Vagina (tissue), 2 donors: ENCODE data around the gene EIF4E1B. TPM values are rescaled to one million over a fixed set of nuclear protein-coding genes. Genes with fewer than 3 reads are reported as not detected.

Experiments used
- DNase-seq, 2 donors: peaks; one replicate each; pipeline ENCODE4 v3.0.0-alpha.2; 2017; ENCODE audit errors: extremely low spot score in 2 of 2
- H3K27ac ChIP-seq: fragments of 200-600 bp; sonication (generic); one replicate; pipeline ENCODE4 v1.5.1; 2019
- H3K27me3 ChIP-seq: fragments of 200-600 bp; sonication (generic); one replicate; pipeline ENCODE4 v1.5.1; 2019
- H3K36me3 ChIP-seq, 2 donors: fragments of 200-600 bp; sonication (generic); one replicate each; pipeline ENCODE4 v1.5.1; 2017 to 2019
- H3K4me1 ChIP-seq: fragments of 200-600 bp; sonication (generic); one replicate; pipeline ENCODE4 v1.5.1; 2019
- H3K4me3 ChIP-seq, 2 donors: fragments of 200-600 bp; sonication (generic); 1 replicate in 1 of 2; 2 replicates in 1 of 2; pipeline ENCODE4 v1.5.1; 2016 to 2019
- H3K9me3 ChIP-seq: fragments of 200-600 bp; sonication (generic); one replicate; pipeline ENCODE4 v1.5.1; 2019
- POLR2A ChIP-seq, 2 donors: fragments of 450-650 bp; IDR thresholded peaks; one replicate each; pipeline ENCODE4 v1.6.1; 2017; ENCODE audit warnings: antibody characterized with exemption in 2 of 2, mild to moderate bottlenecking in 2 of 2, moderate library complexity in 2 of 2
- POLR2AphosphoS5 ChIP-seq, 2 donors: sonication (generic); formaldehyde crosslinking; IDR thresholded peaks; one replicate each; pipeline ENCODE4 v1.9.0; 2017; ENCODE audit warnings: antibody characterized with exemption in 2 of 2, mild to moderate bottlenecking in 2 of 2, low read depth in 1 of 2; ENCODE audit not compliant: insufficient read depth in 1 of 2
- intact Hi-C: fragments of 100-400 bp; cut with DNase I; formaldehyde crosslinking; loops from one replicate; pipeline ENCODE4 v1.15.1; 2023
- total RNA-seq: library from RNA; depleted of rRNA; stranded (reverse); fragments of >200 nt; gene quantifications from one replicate; pipeline ENCODE4 v1.2.3, GENCODE V29; 2016
- TF ChIP-seq, protein P1 (sequence below), 3 experiments: fragments of 450-650 bp in 2 of 3; fragments of 200-600 bp in 1 of 3; sonication (generic) in 1 of 3; IDR thresholded peaks; one replicate each; pipeline ENCODE4 v1.5.1; 2017 to 2019; ENCODE audit warnings: antibody characterized with exemption in 3 of 3, mild to moderate bottlenecking in 2 of 3, moderate library complexity in 2 of 3

EIF4E1B gene
- total RNA-seq, 1 donor from 2014 or later = not detected

DNA sequence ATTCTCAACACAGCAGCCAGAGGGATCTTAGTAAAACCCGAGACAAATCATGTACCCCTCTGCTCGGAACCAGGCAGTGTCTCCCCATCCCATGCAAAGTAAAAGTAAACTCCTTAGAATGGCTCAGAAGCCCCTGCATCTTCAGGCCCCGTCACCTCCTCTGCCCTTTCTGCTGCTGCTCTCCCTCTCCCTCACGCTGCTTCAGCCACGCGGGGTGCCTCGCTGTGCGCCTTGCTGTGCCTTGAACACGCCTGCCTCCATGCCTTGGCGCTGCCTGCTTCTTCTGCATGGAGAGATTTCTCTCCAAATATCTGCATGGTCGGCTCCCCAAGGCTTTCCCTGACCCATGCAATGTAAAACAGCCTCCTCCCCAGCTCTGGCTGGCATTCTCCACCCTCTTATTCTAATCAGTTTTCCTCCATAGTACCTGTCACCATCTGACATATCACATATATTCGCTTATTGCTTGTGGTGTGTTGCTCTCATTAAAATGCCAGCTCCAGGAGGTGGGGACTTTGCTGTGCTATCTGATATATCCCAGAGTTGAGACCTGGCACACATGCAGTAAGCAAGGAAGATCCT, 28.5 kb upstream of the EIF4E1B start:
- H3K27me3 ChIP-seq = no peaks in the 10 kb centered on the region
- no peaks in the 10 kb centered on the region for H3K4me1 ChIP-seq
- H3K4me3 ChIP-seq = no peak overlapping the region
- H3K9me3 ChIP-seq = no peaks in the 10 kb centered on the region
- no peak overlapping the region for H3K27ac ChIP-seq
- no peaks in the 10 kb centered on the region for H3K36me3 ChIP-seq
- no peak for DNase-seq
- TF ChIP-seq POLR2A (IDR thresholded peaks at IDR 0.05) (no peak), POLR2AphosphoS5 (IDR thresholded peaks at IDR 0.05; ENCODE audit: insufficient read depth in 1 of 2, low read depth in 1 of 2) (no peak)
- TF ChIP-seq, protein P1, sequence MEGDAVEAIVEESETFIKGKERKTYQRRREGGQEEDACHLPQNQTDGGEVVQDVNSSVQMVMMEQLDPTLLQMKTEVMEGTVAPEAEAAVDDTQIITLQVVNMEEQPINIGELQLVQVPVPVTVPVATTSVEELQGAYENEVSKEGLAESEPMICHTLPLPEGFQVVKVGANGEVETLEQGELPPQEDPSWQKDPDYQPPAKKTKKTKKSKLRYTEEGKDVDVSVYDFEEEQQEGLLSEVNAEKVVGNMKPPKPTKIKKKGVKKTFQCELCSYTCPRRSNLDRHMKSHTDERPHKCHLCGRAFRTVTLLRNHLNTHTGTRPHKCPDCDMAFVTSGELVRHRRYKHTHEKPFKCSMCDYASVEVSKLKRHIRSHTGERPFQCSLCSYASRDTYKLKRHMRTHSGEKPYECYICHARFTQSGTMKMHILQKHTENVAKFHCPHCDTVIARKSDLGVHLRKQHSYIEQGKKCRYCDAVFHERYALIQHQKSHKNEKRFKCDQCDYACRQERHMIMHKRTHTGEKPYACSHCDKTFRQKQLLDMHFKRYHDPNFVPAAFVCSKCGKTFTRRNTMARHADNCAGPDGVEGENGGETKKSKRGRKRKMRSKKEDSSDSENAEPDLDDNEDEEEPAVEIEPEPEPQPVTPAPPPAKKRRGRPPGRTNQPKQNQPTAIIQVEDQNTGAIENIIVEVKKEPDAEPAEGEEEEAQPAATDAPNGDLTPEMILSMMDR (IDR thresholded peaks at IDR 0.05) = no peak
- intact Hi-C loops = no loop called here

DNA sequence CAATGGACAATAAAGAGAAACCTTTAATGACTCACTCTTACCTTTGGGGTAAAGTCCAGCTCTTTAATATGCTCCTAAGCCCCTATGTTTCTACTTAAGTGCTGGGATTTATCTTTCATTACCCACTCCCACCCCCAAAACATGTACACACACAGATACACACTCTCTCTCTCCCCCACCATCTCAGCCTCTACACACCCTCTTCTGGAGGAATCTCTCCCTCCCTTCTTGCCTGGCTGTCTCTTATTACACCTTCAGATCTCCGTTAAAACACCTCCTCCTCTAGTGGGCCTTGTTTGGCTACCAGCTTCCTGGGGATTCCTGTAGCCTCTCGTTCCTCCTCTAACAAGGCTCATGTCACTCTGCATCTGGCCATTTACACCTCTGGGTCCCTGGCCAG, 27.4 kb upstream of the EIF4E1B start:
- Histone ChIP-seq H3K4me1 (no peaks in the 10 kb centered on the region), H3K9me3 (no peaks in the 10 kb centered on the region), H3K36me3 (no peaks in the 10 kb centered on the region), H3K27ac (no peak overlapping the region), H3K4me3 (no peak overlapping the region), H3K27me3 (no peaks in the 10 kb centered on the region)
- DNase-seq = no peak
- no peak for TF ChIP-seq POLR2A (IDR thresholded peaks at IDR 0.05)
- TF ChIP-seq POLR2AphosphoS5 (IDR thresholded peaks at IDR 0.05; ENCODE audit: insufficient read depth in 1 of 2, low read depth in 1 of 2) = no peak
- TF ChIP-seq, protein P1 (IDR thresholded peaks at IDR 0.05) = no peak
- intact Hi-C loops = no loop called here

DNA sequence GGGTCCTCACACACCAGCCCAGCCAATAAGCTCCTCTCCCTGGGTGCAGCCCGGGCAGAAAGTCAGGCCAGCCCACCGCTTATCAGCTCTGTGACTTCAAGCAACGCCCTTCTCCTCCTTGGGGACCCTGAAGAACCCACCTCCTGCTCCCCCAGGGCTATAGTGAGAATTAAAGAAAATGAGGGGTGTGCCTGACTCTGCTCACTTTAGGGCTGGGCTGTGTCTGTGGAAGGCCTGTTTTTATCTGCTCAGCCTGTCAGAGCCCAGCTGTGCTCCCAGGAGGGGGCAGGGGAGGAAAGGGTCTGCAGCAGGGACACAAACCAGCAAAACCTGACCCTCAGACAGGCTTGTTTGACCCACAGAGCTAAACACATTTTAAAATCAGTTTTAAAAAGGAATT, 24.4 kb upstream of the EIF4E1B start:
- TF ChIP-seq POLR2A (IDR thresholded peaks at IDR 0.05) = no peak
- no peak for TF ChIP-seq POLR2AphosphoS5 (IDR thresholded peaks at IDR 0.05; ENCODE audit: insufficient read depth in 1 of 2, low read depth in 1 of 2)
- TF ChIP-seq, protein P1 (IDR thresholded peaks at IDR 0.05) = no peak
- DNase-seq = no peak
- intact Hi-C loops = no loop called here

DNA sequence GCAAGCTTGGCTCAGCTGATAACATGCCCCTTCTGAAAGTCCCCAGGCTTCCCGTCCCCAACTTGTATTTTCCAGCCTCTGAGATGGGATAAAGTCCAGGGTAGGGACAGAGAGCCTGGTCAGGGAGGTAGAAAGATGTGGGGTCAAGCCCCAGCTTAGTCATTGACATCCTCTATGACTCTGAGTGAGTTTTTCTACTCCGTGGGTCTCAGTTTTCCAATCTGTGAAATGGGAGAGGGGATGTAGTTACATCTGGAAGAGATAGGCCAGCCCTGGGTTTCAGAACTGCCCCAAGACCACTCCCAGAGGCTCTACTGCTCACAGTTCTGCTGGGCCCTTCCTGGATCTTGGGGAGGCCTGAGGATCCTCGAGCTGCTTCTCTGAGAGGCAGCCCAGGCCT, 23.6 kb upstream of the EIF4E1B start:
- TF ChIP-seq POLR2AphosphoS5 (IDR thresholded peaks at IDR 0.05; ENCODE audit: insufficient read depth in 1 of 2, low read depth in 1 of 2) = no peak
- TF ChIP-seq POLR2A (IDR thresholded peaks at IDR 0.05) = no peak
- TF ChIP-seq, protein P1 (IDR thresholded peaks at IDR 0.05) = no peak
- H3K27me3 ChIP-seq = no peaks in the 10 kb centered on the region
- H3K27ac ChIP-seq = no peak overlapping the region
- no peak for DNase-seq
- intact Hi-C loops = no loop called here
- no peak overlapping the region for H3K4me3 ChIP-seq
- H3K4me1 ChIP-seq = peaks cover 9% of the 10 kb centered on the region
- H3K9me3 ChIP-seq = no peaks in the 10 kb centered on the region
- H3K36me3 ChIP-seq = no peaks in the 10 kb centered on the region

More for the DNA sequence above, 24.4 kb upstream of the EIF4E1B start:
- H3K4me3 ChIP-seq = no peak overlapping the region
- H3K9me3 ChIP-seq = no peaks in the 10 kb centered on the region
- H3K4me1 ChIP-seq = peaks cover 9% of the 10 kb centered on the region
- H3K27me3 ChIP-seq = no peaks in the 10 kb centered on the region
- H3K36me3 ChIP-seq = no peaks in the 10 kb centered on the region
- no peak overlapping the region for H3K27ac ChIP-seq

GRCh38 chr5:176608142-176608705, 22.3 kb upstream of the EIF4E1B start:
- H3K4me1 ChIP-seq = peaks cover 9% of the 10 kb centered on the region
- no peak for TF ChIP-seq POLR2A (IDR thresholded peaks at IDR 0.05)
- TF ChIP-seq POLR2AphosphoS5 (IDR thresholded peaks at IDR 0.05; ENCODE audit: insufficient read depth in 1 of 2, low read depth in 1 of 2) = no peak
- TF ChIP-seq, protein P1 (IDR thresholded peaks at IDR 0.05) = no peak
- intact Hi-C loops = no loop called here
- no peaks in the 10 kb centered on the region for H3K9me3 ChIP-seq
- H3K4me3 ChIP-seq = no peak overlapping the region
- DNase-seq = no peak
- H3K36me3 ChIP-seq = no peaks in the 10 kb centered on the region
- H3K27ac ChIP-seq = no peak overlapping the region
- no peaks in the 10 kb centered on the region for H3K27me3 ChIP-seq
